Astrocyte of the spinal cord (primary cell): ENCODE measurements around the gene CMTM6.

Source experiments
- DNase-seq: peaks from one replicate; pipeline ENCODE4 v3.0.0; 2011; ENCODE audit warnings: low read depth, low spot score
- H3K4me3 ChIP-seq: 2 replicates; pipeline ENCODE4 v1.5.1; 2011; ENCODE audit warnings: low read depth, mild to moderate bottlenecking, low read length, moderate library complexity
- CTCF ChIP-seq: IDR thresholded peaks from 2 replicates; pipeline ENCODE4 v1.5.1; 2012; ENCODE audit warnings: low read depth, mild to moderate bottlenecking, low read length, inconsistent platforms
- in situ Hi-C: cut with HindIII; loops from 2 replicates; pipeline ENCODE4 v1.10.0; 2017; ENCODE audit warnings: low sequenced_read_pairs

The CMTM6 gene

GRCh38 chr3:32495085-32495484 is 7.6 kb downstream of the CMTM6 start:
- in situ Hi-C loops = no loop called here

GRCh38 chr3:32493437-32494414 is 8.9 kb downstream of the CMTM6 start:
- no peak for TF ChIP-seq CTCF
- H3K4me3 ChIP-seq = no peak overlapping the region
- in situ Hi-C loops = no loop called here
- no peak for DNase-seq

More at GRCh38 chr3:32495085-32495484, 7.6 kb downstream of the CMTM6 start:
- H3K4me3 ChIP-seq = no peak overlapping the region
- no peak for TF ChIP-seq CTCF
- no peak for DNase-seq

GRCh38 chr3:32492684-32493436 is 9.8 kb downstream of the CMTM6 start:
- no peak for DNase-seq
- no peak overlapping the region for H3K4me3 ChIP-seq
- in situ Hi-C loops = no loop called here
- no peak for TF ChIP-seq CTCF

- no peak overlapping the region for H3K4me3 ChIP-seq
- in situ Hi-C loops = no loop called here
- no peak for TF ChIP-seq CTCF
- no peak for DNase-seq
Measured at GRCh38 chr3:32488474-32489008, 14.1 kb downstream of the CMTM6 start.

- in situ Hi-C loops = no loop called here
- no peak for DNase-seq
- no peak for TF ChIP-seq CTCF
Measured at GRCh38 chr3:32487781-32488473, 14.7 kb downstream of the CMTM6 start.

GRCh38 chr3:32484436-32484835 is 18.2 kb downstream of the CMTM6 start:
- in situ Hi-C loops = no loop called here
- no peak for DNase-seq
- no peak for TF ChIP-seq CTCF
- no peak overlapping the region for H3K4me3 ChIP-seq

More at GRCh38 chr3:32487781-32488473, 14.7 kb downstream of the CMTM6 start:
- no peak overlapping the region for H3K4me3 ChIP-seq
